K562 (cell line): ENCODE measurements around the gene KCTD18. TPM values are rescaled to one million over a fixed set of nuclear protein-coding genes. Genes with fewer than 3 reads are reported as not detected.

ENCODE experiments used
- AFF4 ChIP-seq: sonication (generic); formaldehyde crosslinking; IDR thresholded peaks from 2 replicates; pipeline ENCODE4 v1.8.0; 2023; ENCODE audit warnings: mild to moderate bottlenecking, missing genetic modification reagents
- BRF2 ChIP-seq: IDR thresholded peaks from 3 replicates; pipeline ENCODE4 v1.6.1; 2011; ENCODE audit warnings: borderline replicate concordance, mild to moderate bottlenecking; ENCODE audit not compliant: insufficient read length, insufficient read depth
- CREB5 ChIP-seq: fragments of 250-450 bp; sonication (Bioruptor Pico); IDR thresholded peaks from 2 replicates; pipeline ENCODE4 v1.5.0; 2020; ENCODE audit warnings: mild to moderate bottlenecking
- CREM ChIP-seq: IDR thresholded peaks from 2 replicates; pipeline ENCODE4 v1.6.1; 2014; ENCODE audit warnings: antibody characterized with exemption, low read depth
- CXXC5 ChIP-seq: fragments of 250-450 bp; sonication (Bioruptor Pico); IDR thresholded peaks from 2 replicates; pipeline ENCODE4 v1.8.0; 2022; ENCODE audit warnings: inconsistent platforms, mild to moderate bottlenecking, moderate library complexity
- FOS ChIP-seq: IDR thresholded peaks from 3 replicates; pipeline ENCODE4 v1.6.1; 2011; ENCODE audit not compliant: insufficient read length; ENCODE audit errors: extremely low read depth
- HCFC1 ChIP-seq: IDR thresholded peaks from 2 replicates; pipeline ENCODE4 v1.6.1; 2012; ENCODE audit warnings: low read depth, low read length, improper control_type of control experiment
- HNRNPL ChIP-seq: fragments of 200-400 bp; formaldehyde crosslinking; IDR thresholded peaks from 2 replicates; pipeline ENCODE4 v1.6.1; 2017; ENCODE audit warnings: low read depth, mild to moderate bottlenecking, low read length
- LARP7 ChIP-seq: fragments of 450-650 bp; IDR thresholded peaks from 2 replicates; pipeline ENCODE4 v1.6.1; 2016
- MITF ChIP-seq: IDR thresholded peaks from 2 replicates; pipeline ENCODE4 v1.6.1; 2014; ENCODE audit warnings: antibody characterized with exemption
- TAF9B ChIP-seq: fragments of 450-650 bp; IDR thresholded peaks from 2 replicates; pipeline ENCODE4 v1.6.1; 2018; ENCODE audit warnings: mild to moderate bottlenecking; ENCODE audit not compliant: partially characterized antibody
- TEAD2 ChIP-seq: fragments of 450-650 bp; IDR thresholded peaks from 2 replicates; pipeline ENCODE4 v1.6.1; 2016; ENCODE audit warnings: missing genetic modification characterization, control low read depth, missing compliant biosample characterization
- YY1 ChIP-seq, 3 experiments: IDR thresholded peaks; 2 replicates each; pipeline ENCODE4 v1.6.1; 2011; ENCODE audit warnings: low read length in 2 of 3, mild to moderate bottlenecking in 2 of 3, moderate library complexity in 2 of 3, borderline replicate concordance in 1 of 3, control low read depth in 1 of 3, low read depth in 1 of 3; ENCODE audit not compliant: insufficient read depth in 3 of 3, insufficient replicate concordance in 2 of 3, control insufficient read depth in 1 of 3, insufficient read length in 1 of 3; ENCODE audit errors: extremely low read depth in 1 of 3
- ZBTB2 ChIP-seq: fragments of 450-650 bp; IDR thresholded peaks from 2 replicates; pipeline ENCODE4 v1.6.1; 2016; ENCODE audit warnings: antibody characterized with exemption
- ZBTB7A ChIP-seq: IDR thresholded peaks from 2 replicates; pipeline ENCODE4 v1.6.1; 2011; ENCODE audit warnings: low read depth, mild to moderate bottlenecking, low read length, moderate library complexity, borderline replicate concordance; ENCODE audit not compliant: control insufficient read depth
- ZC3H11A ChIP-seq: IDR thresholded peaks from 2 replicates; pipeline ENCODE4 v1.6.1; 2012; ENCODE audit warnings: low read depth, low read length, improper control_type of control experiment
- ZKSCAN8 ChIP-seq: fragments of 200-800 bp; sonication (Bioruptor generic); IDR thresholded peaks from 2 replicates; pipeline ENCODE4 v1.6.1; 2016; ENCODE audit warnings: missing genetic modification characterization, missing compliant biosample characterization
- polyA plus RNA-seq, 8 experiments: library from polyadenylated mRNA; depleted of rRNA in 4 of 8; stranded (reverse) in 5 of 8; unstranded in 3 of 8; fragments of >200 nt; fragmentation: Nextera tagmentation in 2 of 8; fragmentation: Illumina TruSeq in 1 of 8; extraction: Ambion mirVana in 2 of 8; extraction: Trizol in 1 of 8; gene quantifications; 2 replicates each; pipeline versions ENCODE4 v1.2.1 to v1.2.3, GENCODE V29; 2011 to 2014; ENCODE audit warnings: inconsistent platforms in 1 of 8, missing spikeins in 1 of 8
- total RNA-seq, 7 experiments: library from RNA; depleted of rRNA in 6 of 7; stranded (reverse); fragments of >200 nt in 6 of 7; fragmentation: Illumina TruSeq in 2 of 7; extraction: Trizol in 2 of 7; gene quantifications; 2 replicates each; pipeline versions ENCODE4 v1.2.1 to v1.2.3, GENCODE V29; 2011 to 2021; ENCODE audit warnings: low replicate concordance in 1 of 7

The KCTD18 gene
- total and polyA plus RNA-seq, 9 of the 15 experiments (the other 6 are each of a cell fraction or from before 2014, with no cell fraction given) = 0.39 to 5.4 (median 3.8) TPM

GRCh38 chr2:200509612-200510433 lies at the start of gene KCTD18 (continued):
- TF ChIP-seq BRF2 (no peak), TEAD2 (no peak), ZBTB7A (peak; percentile 87), HNRNPL (no peak), ZBTB2 (peak; percentile 84; the same call in 1 of the 2 replicates), AFF4 (CRISPR knock-in tag) (peak; percentile 60; the same call in 1 of the 2 replicates), HCFC1 (peak; percentile 65), CREM (peak; percentile 69), LARP7 (no peak), CXXC5 (CRISPR knock-in tag) (peak; percentile 94), TAF9B (no peak), MITF (0 out of 2 replicates have a peak, but pooled peaks have one; percentile 14), ZKSCAN8 (CRISPR knock-in tag) (no peak), YY1 (IDR thresholded peaks at IDR 0.05; ENCODE audit: borderline replicate concordance in 1 of 3, control insufficient read depth in 1 of 3, extremely low read depth in 1 of 3, insufficient read depth in 3 of 3, insufficient read length in 1 of 3, insufficient replicate concordance in 2 of 3, low read depth in 1 of 3, low read length in 2 of 3) (peak in 2 of 3 experiments; percentile 29 to 39), CREB5 (no peak), FOS (no peak), ZC3H11A (no peak)
